ENCODE results near the gene RGS7.
"Not testable (repeated sequence)": the region's sequence is repeated elsewhere in the genome, so short reads cannot be mapped to it uniquely, and the experiment has no call there.

RGS7 gene

DNA sequence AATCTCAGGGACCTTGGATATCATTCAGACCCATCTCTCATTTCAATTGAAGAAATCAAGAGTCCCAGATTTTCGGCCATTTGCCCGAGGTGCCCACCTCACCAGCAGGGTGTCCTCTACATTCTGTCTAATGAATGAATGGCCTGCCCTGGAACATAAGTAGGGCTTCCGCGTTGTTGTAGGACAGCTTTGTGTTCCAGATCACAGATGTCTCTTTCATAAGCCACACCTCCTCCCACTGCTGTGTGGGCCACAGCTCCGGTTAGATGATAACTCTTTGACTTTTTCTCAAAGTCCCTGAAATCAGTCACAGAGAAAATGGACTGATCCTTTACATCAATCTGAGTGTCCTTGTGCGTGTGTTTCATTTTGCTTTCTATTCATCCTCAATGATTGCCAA lies 144.4 kb downstream of the RGS7 start:
- ATAC-seq (replicated peaks), result no peak

GRCh38 chr1:241208910-241209379 lies 148.1 kb downstream of the RGS7 start:
- Mint-ChIP-seq H3K27me3 (no peaks in the 10 kb centered on the region), H3K4me1 (ENCODE audit: low read depth in 2 of 2) (no peaks in the 10 kb centered on the region), H3K27ac (no peak overlapping the region), H3K9me3 (peaks cover 4 to 8% of the 10 kb centered on the region in 2 donors), H3K4me3 (no peak overlapping the region), H3K36me3 (ENCODE audit: insufficient read depth) (no peaks in the 10 kb centered on the region)
- ATAC-seq (replicated peaks) (no peak), DNase-seq (no peak)

More for the DNA sequence above, 144.4 kb downstream of the RGS7 start:
- H3K27me3 Mint-ChIP-seq, result no peaks in the 10 kb centered on the region
- no peaks in the 10 kb centered on the region for H3K36me3 Mint-ChIP-seq (ENCODE audit: insufficient read depth)
- H3K4me3 Mint-ChIP-seq, result no peak overlapping the region
- H3K9me3 Mint-ChIP-seq, result peaks cover 2 to 8% of the 10 kb centered on the region in 2 donors
- no peak overlapping the region for H3K27ac Mint-ChIP-seq
- DNase-seq, result no peak
- no peaks in the 10 kb centered on the region for H3K4me1 Mint-ChIP-seq (ENCODE audit: low read depth in 2 of 2)

GRCh38 chr1:241203817-241204216 lies 153.2 kb downstream of the RGS7 start:
- DNase-seq (no peak), ATAC-seq (replicated peaks) (no peak)
- Mint-ChIP-seq H3K4me3 (no peak overlapping the region), H3K4me1 (ENCODE audit: low read depth in 2 of 2) (no peaks in the 10 kb centered on the region), H3K27me3 (no peaks in the 10 kb centered on the region), H3K9me3 (peaks cover 4 to 17% of the 10 kb centered on the region in 2 donors), H3K36me3 (ENCODE audit: insufficient read depth) (no peaks in the 10 kb centered on the region), H3K27ac (no peak overlapping the region)

GRCh38 chr1:241202401-241202800 lies 154.6 kb downstream of the RGS7 start:
- H3K4me3 Mint-ChIP-seq, result no peak overlapping the region
- DNase-seq (no peak), ATAC-seq (replicated peaks) (no peak)
- H3K27ac Mint-ChIP-seq, result no peak overlapping the region
- no peaks in the 10 kb centered on the region for H3K27me3 Mint-ChIP-seq
- peaks cover 4 to 9% of the 10 kb centered on the region in 2 donors for H3K9me3 Mint-ChIP-seq
- no peaks in the 10 kb centered on the region for H3K36me3 Mint-ChIP-seq (ENCODE audit: insufficient read depth)
- H3K4me1 Mint-ChIP-seq (ENCODE audit: low read depth in 2 of 2), result no peaks in the 10 kb centered on the region

DNA sequence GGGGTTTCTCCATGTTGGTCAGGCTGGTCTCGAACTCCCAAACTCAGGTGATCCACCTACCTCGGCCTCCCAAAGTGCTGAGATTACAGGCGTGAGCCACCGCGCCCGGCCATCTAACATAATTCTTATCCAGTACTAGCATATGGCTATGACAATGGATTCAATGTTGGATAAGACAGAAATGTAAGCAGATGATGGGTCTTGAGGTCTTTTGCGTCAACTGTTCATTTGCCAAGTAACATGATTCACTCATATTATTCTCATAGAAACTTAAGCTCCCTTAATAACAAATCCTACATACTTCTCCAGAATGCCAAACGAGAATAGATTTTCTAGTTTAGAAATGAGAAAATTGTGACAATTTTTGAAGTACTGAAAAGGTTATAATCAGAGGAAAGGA lies 170.3 kb downstream of the RGS7 start:
- no peaks in the 10 kb centered on the region for H3K27me3 Mint-ChIP-seq
- DNase-seq, result no peak

GRCh38 chr1:241181971-241182370 lies 175.0 kb downstream of the RGS7 start:
- Mint-ChIP-seq H3K27ac (no peak overlapping the region), H3K4me1 (ENCODE audit: low read depth in 2 of 2) (no peaks in the 10 kb centered on the region), H3K36me3 (ENCODE audit: insufficient read depth) (no peaks in the 10 kb centered on the region), H3K4me3 (no peak overlapping the region), H3K9me3 (peaks cover 21 to 37% of the 10 kb centered on the region in 2 donors), H3K27me3 (no peaks in the 10 kb centered on the region)
- DNase-seq, result no peak
- ATAC-seq (replicated peaks), result no peak

More for the DNA sequence above, 170.3 kb downstream of the RGS7 start:
- no peak for ATAC-seq (replicated peaks)
- Mint-ChIP-seq H3K27ac (no peak overlapping the region), H3K36me3 (ENCODE audit: insufficient read depth) (no peaks in the 10 kb centered on the region), H3K4me1 (ENCODE audit: low read depth in 2 of 2) (no peaks in the 10 kb centered on the region), H3K9me3 (peaks cover 10 to 11% of the 10 kb centered on the region in 2 donors), H3K4me3 (no peak overlapping the region)

DNA sequence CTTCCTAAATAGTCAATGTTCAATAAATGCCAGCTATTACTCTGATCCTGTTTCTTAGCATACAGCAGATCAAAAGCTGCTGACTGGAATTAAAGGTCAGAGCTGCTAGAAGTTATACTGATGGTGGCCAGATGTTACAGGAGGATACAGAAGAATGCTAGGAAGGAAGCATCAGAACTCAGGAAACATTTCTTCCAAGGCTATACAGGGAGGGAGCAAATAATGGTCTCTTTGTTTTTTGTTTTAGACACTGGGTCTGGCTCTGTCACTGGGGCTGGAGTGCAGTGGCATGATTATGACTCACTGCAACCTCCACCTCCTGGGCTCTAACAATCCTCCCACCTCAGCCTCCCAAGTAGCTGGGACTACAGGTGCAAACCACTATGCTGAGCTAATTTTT lies 175.5 kb downstream of the RGS7 start:
- DNase-seq, result no peak
- ATAC-seq (replicated peaks), result no peak
- no peaks in the 10 kb centered on the region for H3K4me1 Mint-ChIP-seq (ENCODE audit: low read depth in 2 of 2)
- H3K9me3 Mint-ChIP-seq, result peaks cover 22 to 39% of the 10 kb centered on the region in 2 donors
- no peak overlapping the region for H3K27ac Mint-ChIP-seq
- H3K36me3 Mint-ChIP-seq (ENCODE audit: insufficient read depth), result no peaks in the 10 kb centered on the region
- H3K27me3 Mint-ChIP-seq, result no peaks in the 10 kb centered on the region
- H3K4me3 Mint-ChIP-seq, result no peak overlapping the region

DNA sequence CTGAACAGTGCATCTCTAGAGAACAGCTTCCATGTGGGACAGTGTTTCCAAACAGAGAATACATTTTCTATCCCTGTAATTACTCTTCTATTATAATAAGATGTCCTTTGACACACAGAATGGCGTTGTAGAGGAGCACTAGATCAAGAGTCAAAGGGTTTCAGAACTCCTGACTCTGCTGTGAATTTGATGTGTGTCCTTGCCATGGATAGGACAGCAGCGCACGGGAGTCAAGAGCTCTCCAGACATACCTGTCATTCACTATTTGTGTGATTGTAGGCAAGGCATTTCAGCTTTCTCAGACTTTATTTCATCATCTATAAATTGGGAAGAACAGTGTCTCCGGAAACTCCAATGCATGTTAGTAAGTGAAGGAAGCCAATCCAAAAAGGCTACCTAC lies 176.4 kb downstream of the RGS7 start:
- peaks cover 22 to 42% of the 10 kb centered on the region in 2 donors for H3K9me3 Mint-ChIP-seq
- ATAC-seq (replicated peaks), result no peak
- H3K27me3 Mint-ChIP-seq, result no peaks in the 10 kb centered on the region

DNA sequence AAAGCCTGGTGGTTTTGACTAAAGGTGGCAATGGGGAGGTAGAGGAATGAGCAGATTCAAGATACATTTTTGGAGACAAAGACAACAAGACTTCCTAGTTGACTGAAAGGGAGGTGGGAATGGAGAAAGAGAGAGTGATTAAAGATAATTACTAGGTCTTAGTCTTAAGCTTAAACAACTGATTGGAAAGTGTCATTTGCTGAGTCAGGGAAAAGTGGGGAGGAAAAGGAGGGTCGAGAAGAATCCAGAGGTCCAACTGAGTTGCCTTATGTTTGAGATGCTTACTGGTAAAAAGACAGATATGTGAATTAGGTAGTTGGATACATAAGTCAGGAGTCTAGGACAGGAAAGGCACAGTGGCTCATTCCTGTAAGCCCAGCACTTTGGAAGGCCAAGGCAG lies 179.3 kb downstream of the RGS7 start:
- no peaks in the 10 kb centered on the region for H3K4me1 Mint-ChIP-seq (ENCODE audit: low read depth in 2 of 2)
- H3K36me3 Mint-ChIP-seq (ENCODE audit: insufficient read depth), result no peaks in the 10 kb centered on the region
- ATAC-seq (replicated peaks) (no peak), DNase-seq (no peak)
- H3K9me3 Mint-ChIP-seq, result peaks cover 16 to 36% of the 10 kb centered on the region in 2 donors
- no peaks in the 10 kb centered on the region for H3K27me3 Mint-ChIP-seq
- no peak overlapping the region for H3K27ac Mint-ChIP-seq
- no peak overlapping the region for H3K4me3 Mint-ChIP-seq

More for the DNA sequence above, 176.4 kb downstream of the RGS7 start:
- Mint-ChIP-seq H3K27ac (no peak overlapping the region), H3K36me3 (ENCODE audit: insufficient read depth) (no peaks in the 10 kb centered on the region), H3K4me3 (no peak overlapping the region), H3K4me1 (ENCODE audit: low read depth in 2 of 2) (no peaks in the 10 kb centered on the region)
- no peak for DNase-seq

DNA sequence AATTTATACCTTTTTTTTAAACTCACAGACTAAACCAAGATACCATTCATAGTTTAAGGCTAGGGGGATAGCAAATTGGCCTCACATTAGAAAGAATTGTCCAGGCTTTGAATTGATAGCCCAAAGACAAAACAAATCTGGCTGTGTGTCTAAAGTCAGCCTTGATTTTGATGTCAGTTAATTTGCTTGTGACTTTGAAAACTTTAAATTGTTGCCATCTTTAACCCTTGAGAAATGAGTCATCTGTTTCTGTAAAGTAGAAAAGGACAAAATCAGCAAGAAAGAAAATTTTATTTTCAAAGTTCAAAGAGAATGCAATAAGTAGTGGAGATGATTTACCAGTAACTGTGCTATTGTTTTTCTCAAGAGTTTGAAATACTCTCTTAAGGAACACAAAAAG lies 184.5 kb downstream of the RGS7 start:
- no peak for ATAC-seq (replicated peaks)
- DNase-seq, result no peak
- Mint-ChIP-seq H3K36me3 (ENCODE audit: insufficient read depth) (no peaks in the 10 kb centered on the region), H3K4me1 (ENCODE audit: low read depth in 2 of 2) (no peaks in the 10 kb centered on the region), H3K27me3 (no peaks in the 10 kb centered on the region), H3K9me3 (peaks cover 10 to 15% of the 10 kb centered on the region in 2 donors), H3K27ac (no peak overlapping the region), H3K4me3 (no peak overlapping the region)

DNA sequence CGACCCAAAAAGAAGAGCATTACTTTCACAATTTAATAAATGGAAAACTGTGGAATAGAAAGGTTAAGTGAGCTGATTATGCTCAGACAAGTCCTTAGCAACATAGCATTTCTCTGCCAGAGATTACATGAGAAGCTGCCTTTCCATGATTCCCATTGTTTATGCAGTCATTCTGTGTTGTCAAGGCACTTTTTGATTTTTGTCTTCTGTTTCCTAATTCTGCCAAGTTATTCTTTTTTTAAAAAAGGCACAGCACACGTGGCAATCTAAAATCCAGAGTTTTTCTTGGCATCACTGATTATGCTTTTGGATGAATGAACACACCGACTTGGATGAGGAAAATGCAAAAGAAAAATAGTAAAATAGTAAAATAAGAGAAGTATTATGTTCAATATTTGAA lies 185.0 kb downstream of the RGS7 start:
- no peak overlapping the region for H3K27ac Mint-ChIP-seq
- H3K4me1 Mint-ChIP-seq (ENCODE audit: low read depth in 2 of 2), result no peaks in the 10 kb centered on the region
- no peak for DNase-seq
- H3K4me3 Mint-ChIP-seq, result no peak overlapping the region
- H3K27me3 Mint-ChIP-seq, result no peaks in the 10 kb centered on the region
- ATAC-seq (replicated peaks), result no peak
- peaks cover 7 to 10% of the 10 kb centered on the region in 2 donors for H3K9me3 Mint-ChIP-seq
- H3K36me3 Mint-ChIP-seq (ENCODE audit: insufficient read depth), result no peaks in the 10 kb centered on the region

DNA sequence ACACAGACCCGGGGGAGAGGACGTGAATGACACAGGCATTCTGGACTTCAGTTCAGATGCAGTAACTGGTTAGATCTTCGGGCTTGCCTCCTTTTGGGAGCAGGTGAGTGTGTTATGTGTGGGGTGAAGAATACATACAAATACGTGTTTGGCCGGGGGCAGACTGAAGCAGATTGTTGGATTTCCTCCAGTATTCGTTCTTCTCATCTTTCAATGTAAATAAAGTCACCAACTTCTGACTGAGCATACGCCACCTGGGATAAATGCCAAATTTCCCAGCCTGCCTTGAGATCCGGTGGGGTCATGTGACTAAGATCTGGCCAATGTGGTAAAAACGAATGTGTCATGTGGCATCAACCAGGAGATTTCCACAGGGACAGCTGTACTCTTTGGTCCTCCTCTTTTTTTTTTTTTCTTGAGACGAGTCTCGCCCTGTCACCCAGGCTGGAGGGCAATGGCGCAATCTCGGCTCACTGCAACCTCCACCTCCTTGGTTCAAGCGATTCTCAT lies 189.8 kb downstream of the RGS7 start:
- no peak for ATAC-seq (replicated peaks)
- Mint-ChIP-seq H3K36me3 (ENCODE audit: insufficient read depth) (no peaks in the 10 kb centered on the region), H3K4me3 (no peak overlapping the region), H3K4me1 (ENCODE audit: low read depth in 2 of 2) (no peaks in the 10 kb centered on the region), H3K9me3 (peaks cover 0 to 14% of the 10 kb centered on the region in 2 donors), H3K27ac (no peak overlapping the region), H3K27me3 (no peaks in the 10 kb centered on the region)
- DNase-seq, result no peak

DNA sequence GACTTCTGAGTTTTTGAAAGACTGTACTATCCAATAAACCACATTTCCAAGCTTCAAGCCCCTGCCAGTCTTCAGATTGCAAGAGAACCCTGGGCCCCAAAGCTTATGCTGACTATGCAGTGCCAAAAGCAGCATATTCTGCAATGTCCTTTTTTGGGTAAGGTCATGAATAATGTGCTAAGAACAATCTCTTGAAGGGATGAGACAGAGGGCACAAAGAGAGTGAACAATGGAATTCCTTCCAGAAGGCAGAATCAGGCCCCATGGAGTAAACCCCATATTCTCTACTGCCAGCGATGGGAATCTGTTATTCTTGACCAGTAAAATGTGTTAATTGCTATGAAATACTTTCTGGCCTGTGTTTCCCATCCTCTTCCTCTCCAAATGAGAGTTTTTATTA lies 190.4 kb downstream of the RGS7 start:
- no peak overlapping the region for H3K27ac Mint-ChIP-seq
- peaks cover 0 to 14% of the 10 kb centered on the region in 2 donors for H3K9me3 Mint-ChIP-seq
- H3K36me3 Mint-ChIP-seq (ENCODE audit: insufficient read depth), result no peaks in the 10 kb centered on the region
- H3K27me3 Mint-ChIP-seq, result no peaks in the 10 kb centered on the region
- no peak overlapping the region for H3K4me3 Mint-ChIP-seq
- ATAC-seq (replicated peaks) (no peak), DNase-seq (no peak)
- H3K4me1 Mint-ChIP-seq (ENCODE audit: low read depth in 2 of 2), result no peaks in the 10 kb centered on the region

DNA sequence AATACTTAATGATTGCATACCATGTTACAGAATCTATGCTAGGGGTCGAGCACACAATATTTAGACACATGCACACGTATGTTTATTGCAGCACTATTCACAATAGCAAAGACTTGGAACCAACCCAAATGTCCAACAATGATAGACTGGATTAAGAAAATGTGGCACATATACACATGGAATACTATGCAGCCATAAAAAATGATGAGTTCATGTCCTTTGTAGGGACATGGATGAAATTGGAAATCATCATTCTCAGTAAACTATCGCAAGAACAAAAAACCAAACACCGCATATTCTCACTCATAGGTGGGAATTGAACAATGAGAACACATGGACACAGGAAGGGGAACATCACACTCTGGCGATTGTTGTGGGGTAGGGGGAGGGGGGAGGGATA lies 191.7 kb downstream of the RGS7 start:
- DNase-seq; H3K4me1 Mint-ChIP-seq (ENCODE audit: low read depth in 2 of 2); H3K27me3 Mint-ChIP-seq; H3K27ac Mint-ChIP-seq; ATAC-seq (replicated peaks); H3K36me3 Mint-ChIP-seq (ENCODE audit: insufficient read depth); H3K4me3 Mint-ChIP-seq: not testable (repeated sequence)
- peaks cover 0 to 14% of the 10 kb centered on the region in 2 donors for H3K9me3 Mint-ChIP-seq

DNA sequence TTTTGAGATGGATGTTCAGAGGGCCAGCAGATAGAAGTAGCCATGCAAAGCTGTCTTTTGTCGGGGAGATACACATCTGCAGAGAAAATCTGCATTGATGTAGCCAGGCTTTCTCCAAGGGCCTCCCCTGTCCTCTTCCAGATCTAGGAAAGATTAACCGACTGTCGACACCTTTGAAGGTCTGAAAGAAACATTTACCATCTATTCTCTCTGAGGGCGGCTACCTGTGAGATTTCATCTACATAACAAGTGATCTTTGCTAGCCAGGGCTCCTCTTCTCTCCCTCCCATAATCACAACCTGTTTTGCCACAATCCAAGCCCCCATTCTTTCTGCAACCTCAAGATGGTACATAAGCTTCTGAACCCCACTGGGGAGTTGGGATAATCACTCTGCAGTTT lies 193.6 kb downstream of the RGS7 start:
- Mint-ChIP-seq H3K27ac (no peak overlapping the region), H3K9me3 (peaks cover 0 to 20% of the 10 kb centered on the region in 2 donors), H3K4me3 (no peak overlapping the region), H3K4me1 (ENCODE audit: low read depth in 2 of 2) (no peaks in the 10 kb centered on the region), H3K27me3 (no peaks in the 10 kb centered on the region), H3K36me3 (ENCODE audit: insufficient read depth) (no peaks in the 10 kb centered on the region)
- no peak for DNase-seq
- no peak for ATAC-seq (replicated peaks)

All from effector memory CD8-positive, alpha-beta T cell (primary cell).